ENCODE results near the gene GTF3A. TPM values are rescaled to one million over a fixed set of nuclear protein-coding genes. Genes with fewer than 3 reads are reported as not detected.

Gene GTF3A
- total RNA-seq, 1 donor from 2014 or later, result 70.2 TPM

DNA sequence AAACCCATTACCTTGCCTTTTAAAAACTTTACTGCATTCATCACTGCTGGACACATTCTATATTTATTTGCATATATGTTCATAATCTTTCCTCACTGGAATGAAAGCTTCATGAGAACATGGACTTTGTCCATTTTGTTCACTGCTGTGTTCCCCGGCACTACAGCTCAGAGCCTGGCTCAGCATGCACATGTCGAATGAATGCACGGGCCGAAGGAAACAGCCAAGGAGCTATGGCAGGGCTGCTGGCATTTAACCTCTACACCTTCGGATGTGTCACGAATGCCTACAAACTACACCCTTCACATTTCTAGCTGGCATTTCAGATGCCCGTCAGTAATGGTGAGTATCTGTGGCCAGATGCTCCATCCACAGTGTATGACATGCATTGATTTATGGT lies 18.4 kb downstream of the GTF3A start:
- Mint-ChIP-seq H3K27me3 (ENCODE audit: unreplicated experiment) (peaks cover 2% of the 10 kb centered on the region), H3K27ac (ENCODE audit: unreplicated experiment) (peak overlapping the region; percentile 1), H3K9me3 (ENCODE audit: unreplicated experiment) (no peaks in the 10 kb centered on the region), H3K36me3 (ENCODE audit: unreplicated experiment) (no peaks in the 10 kb centered on the region), H3K4me1 (ENCODE audit: low read depth, unreplicated experiment) (peaks cover 11% of the 10 kb centered on the region), H3K4me3 (ENCODE audit: unreplicated experiment) (no peak overlapping the region)
- no peak for DNase-seq
- TF ChIP-seq, protein P1, sequence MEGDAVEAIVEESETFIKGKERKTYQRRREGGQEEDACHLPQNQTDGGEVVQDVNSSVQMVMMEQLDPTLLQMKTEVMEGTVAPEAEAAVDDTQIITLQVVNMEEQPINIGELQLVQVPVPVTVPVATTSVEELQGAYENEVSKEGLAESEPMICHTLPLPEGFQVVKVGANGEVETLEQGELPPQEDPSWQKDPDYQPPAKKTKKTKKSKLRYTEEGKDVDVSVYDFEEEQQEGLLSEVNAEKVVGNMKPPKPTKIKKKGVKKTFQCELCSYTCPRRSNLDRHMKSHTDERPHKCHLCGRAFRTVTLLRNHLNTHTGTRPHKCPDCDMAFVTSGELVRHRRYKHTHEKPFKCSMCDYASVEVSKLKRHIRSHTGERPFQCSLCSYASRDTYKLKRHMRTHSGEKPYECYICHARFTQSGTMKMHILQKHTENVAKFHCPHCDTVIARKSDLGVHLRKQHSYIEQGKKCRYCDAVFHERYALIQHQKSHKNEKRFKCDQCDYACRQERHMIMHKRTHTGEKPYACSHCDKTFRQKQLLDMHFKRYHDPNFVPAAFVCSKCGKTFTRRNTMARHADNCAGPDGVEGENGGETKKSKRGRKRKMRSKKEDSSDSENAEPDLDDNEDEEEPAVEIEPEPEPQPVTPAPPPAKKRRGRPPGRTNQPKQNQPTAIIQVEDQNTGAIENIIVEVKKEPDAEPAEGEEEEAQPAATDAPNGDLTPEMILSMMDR (IDR thresholded peaks at IDR 0.05; ENCODE audit: partially characterized antibody, unreplicated experiment), result no peak

DNA sequence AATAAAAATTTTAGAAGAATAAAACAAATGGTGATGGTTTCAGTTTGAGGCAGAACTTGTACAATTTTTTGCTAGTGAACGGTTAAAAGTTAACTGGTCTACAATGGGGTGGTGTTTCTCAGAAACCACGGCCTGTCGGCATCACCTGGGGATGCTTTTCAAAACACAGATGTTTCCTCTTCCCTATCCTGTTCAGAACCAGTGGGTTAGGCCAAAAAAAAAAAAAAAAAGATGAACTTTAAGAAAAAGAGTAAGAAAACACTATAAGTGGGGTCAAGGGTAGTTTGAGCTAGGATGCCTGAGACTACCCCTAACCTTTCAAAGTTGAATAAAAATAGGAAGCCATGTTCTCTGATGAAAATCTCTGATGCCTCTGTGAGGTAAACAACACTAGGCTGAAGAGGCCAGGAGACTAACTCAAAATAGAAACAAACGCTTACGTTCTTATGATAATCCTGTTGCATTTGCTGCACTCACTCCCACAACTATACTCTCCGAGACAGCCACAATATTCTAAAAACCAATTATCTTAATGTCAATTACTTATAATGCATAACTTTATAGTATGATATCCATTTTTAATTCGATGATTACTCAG lies 22.7 kb downstream of the GTF3A start:
- H3K36me3 Mint-ChIP-seq (ENCODE audit: unreplicated experiment), result no peaks in the 10 kb centered on the region
- peaks cover 18% of the 10 kb centered on the region for H3K4me1 Mint-ChIP-seq (ENCODE audit: low read depth, unreplicated experiment)
- H3K4me3 Mint-ChIP-seq (ENCODE audit: unreplicated experiment), result no peak overlapping the region
- DNase-seq, result no peak
- peaks cover 5% of the 10 kb centered on the region for H3K9me3 Mint-ChIP-seq (ENCODE audit: unreplicated experiment)
- H3K27ac Mint-ChIP-seq (ENCODE audit: unreplicated experiment), result no peak overlapping the region
- TF ChIP-seq, protein P1 (IDR thresholded peaks at IDR 0.05; ENCODE audit: partially characterized antibody, unreplicated experiment), result no peak
- peaks cover 6% of the 10 kb centered on the region for H3K27me3 Mint-ChIP-seq (ENCODE audit: unreplicated experiment)

DNA sequence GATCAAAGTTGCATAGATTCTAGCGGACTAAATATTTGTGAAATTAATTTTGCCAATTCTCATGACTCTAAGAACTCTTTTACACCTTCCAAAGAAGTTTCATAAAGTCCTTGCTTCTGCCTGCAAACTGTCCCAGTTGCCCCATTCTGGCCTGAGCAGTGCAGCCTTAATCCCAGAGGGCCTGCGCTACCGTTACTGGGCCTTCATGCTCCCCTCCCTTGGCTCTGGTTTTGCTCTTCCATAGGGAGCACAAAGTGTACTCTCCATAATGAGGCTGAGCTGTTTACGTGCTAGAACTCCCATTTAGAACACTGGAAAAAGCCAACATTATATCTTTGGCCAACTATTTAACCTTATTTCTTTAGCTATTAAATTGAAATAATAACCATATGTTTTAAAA lies 23.9 kb downstream of the GTF3A start:
- DNase-seq, result no peak
- no peaks in the 10 kb centered on the region for H3K36me3 Mint-ChIP-seq (ENCODE audit: unreplicated experiment)
- peaks cover 11% of the 10 kb centered on the region for H3K4me1 Mint-ChIP-seq (ENCODE audit: low read depth, unreplicated experiment)
- H3K27me3 Mint-ChIP-seq (ENCODE audit: unreplicated experiment), result peaks cover 5% of the 10 kb centered on the region
- H3K9me3 Mint-ChIP-seq (ENCODE audit: unreplicated experiment), result peaks cover 5% of the 10 kb centered on the region
- TF ChIP-seq, protein P1 (IDR thresholded peaks at IDR 0.05; ENCODE audit: partially characterized antibody, unreplicated experiment), result no peak
- H3K27ac Mint-ChIP-seq (ENCODE audit: unreplicated experiment), result no peak overlapping the region
- H3K4me3 Mint-ChIP-seq (ENCODE audit: unreplicated experiment), result peak overlapping the region; percentile 52

DNA sequence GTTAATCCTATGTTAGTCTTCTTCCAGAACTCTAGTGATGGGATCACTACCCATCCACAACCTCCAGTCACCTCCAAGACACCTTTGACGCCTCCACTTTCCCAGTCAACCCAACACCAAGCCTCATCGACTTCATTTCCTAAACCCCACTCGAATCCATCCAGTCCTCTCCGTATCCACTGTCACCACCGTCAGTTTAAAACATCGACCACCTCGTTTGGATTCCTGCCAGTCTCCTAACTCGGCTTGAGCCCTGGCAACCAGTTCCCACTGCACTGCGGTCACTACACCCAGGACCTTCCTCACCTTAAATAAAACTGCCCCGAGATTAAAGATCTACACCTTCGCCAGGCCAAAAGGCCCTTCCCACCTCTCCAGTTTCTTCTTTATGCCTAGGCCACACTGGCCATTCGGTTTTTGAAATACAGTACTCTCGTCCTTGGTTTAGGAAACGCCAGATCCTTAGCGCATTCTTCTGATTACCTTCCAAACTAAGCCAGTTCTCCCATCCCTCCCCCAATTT lies 24.7 kb downstream of the GTF3A start:
- Mint-ChIP-seq H3K4me3 (ENCODE audit: unreplicated experiment) (peak overlapping the region; percentile 91), H3K36me3 (ENCODE audit: unreplicated experiment) (no peaks in the 10 kb centered on the region), H3K27me3 (ENCODE audit: unreplicated experiment) (peaks cover 5% of the 10 kb centered on the region), H3K9me3 (ENCODE audit: unreplicated experiment) (peaks cover 5% of the 10 kb centered on the region), H3K27ac (ENCODE audit: unreplicated experiment) (peak overlapping the region; percentile 86), H3K4me1 (ENCODE audit: low read depth, unreplicated experiment) (peaks cover 11% of the 10 kb centered on the region)
- TF ChIP-seq, protein P1 (IDR thresholded peaks at IDR 0.05; ENCODE audit: partially characterized antibody, unreplicated experiment), result no peak
- DNase-seq, result no peak

Data from glutamatergic neuron (in vitro differentiated cells).